Glomerular endothelial cell (primary cell): ENCODE measurements around the gene RAB19. TPM values are rescaled to one million over a fixed set of nuclear protein-coding genes. Genes with fewer than 3 reads are reported as not detected.
"Not testable (repeated sequence)": the region's sequence is repeated elsewhere in the genome, so short reads cannot be mapped to it uniquely, and the experiment has no call there.

ENCODE experiments used
- DNase-seq: peaks from one replicate; pipeline ENCODE4 v3.0.0-alpha.2; 2011; ENCODE audit warnings: low read depth, low spot score; ENCODE audit errors: extremely low read depth
- total RNA-seq: library from RNA; depleted of rRNA; stranded (reverse); fragments of >200 nt; gene quantifications from 2 replicates; pipeline ENCODE4 v1.2.3, GENCODE V29; 2015

RAB19 gene
- total RNA-seq, 1 donor from 2014 or later, result not detected

DNA sequence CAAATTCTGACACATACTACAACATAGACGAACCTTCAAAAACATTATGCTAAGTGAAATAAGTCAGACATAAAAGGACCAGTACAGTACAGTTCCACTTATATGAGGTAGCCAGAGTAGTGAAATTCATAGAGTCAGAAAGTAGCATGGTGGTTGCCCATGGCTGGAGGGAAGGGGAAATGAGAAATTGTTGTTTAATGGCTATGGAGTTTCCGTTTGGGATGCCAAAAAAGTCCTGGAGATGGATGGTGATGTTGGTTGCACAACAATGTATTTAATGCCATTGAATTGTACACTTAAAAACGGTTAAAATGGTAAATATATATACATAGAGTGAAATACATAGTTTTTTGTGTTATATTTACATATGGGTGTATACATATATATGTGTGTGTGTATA lies 3.5 kb upstream of the RAB19 start:
- no peak for DNase-seq

DNA sequence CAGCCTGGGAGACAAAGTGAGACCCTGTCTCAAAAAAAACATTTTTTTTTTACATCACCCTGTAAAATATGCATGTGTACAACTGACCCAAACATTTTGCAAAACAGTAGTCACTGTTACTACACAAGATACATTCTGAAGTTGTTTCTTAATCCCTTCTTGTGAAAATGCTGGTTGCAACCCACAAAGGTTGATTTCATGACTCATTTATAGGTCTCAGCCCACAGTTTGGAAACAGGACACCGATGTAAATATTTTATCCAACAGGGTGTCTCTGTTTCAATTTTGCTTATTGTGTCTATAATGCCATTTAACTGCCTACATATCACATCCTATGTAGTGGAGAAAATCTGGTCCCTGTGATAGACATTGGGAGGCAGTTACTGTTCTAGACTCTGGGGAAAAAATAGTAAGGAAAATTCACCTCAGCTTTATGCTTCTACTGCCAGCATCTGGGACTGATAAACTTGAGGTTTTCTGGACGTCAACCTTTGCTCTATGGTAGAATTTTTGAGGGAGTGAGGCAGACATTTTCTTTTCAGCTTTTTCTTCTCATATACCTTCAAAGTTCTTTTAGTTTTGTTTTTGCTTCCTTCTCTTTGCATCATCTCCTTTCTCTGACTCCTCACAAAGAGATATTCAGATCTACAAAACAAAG lies 1.6 kb upstream of the RAB19 start:
- DNase-seq, result no peak

DNA sequence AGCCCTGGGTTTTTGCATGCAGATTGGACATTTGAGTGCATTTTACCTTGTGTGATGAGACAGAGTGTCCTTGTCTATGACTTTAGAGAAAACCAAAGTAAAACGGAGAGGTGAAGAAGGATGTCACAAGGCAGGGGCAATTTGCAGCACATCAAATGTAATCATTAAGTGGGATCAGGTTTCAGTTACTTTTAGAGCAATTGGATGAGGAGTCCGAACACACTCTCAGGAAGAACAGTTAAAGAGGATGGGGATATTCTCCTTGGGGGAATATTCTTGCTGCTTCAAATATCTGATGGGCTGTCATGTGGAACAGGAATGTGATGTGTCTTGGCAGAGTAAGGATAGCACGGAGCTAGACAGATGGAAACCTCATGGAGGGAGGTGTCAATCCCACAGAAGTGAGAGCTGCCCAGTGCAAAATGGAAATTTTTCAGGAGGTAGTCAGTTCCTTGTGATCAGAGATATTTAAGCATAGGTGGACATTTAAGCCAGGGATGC lies 757 bp downstream of the RAB19 start:
- no peak for DNase-seq

DNA sequence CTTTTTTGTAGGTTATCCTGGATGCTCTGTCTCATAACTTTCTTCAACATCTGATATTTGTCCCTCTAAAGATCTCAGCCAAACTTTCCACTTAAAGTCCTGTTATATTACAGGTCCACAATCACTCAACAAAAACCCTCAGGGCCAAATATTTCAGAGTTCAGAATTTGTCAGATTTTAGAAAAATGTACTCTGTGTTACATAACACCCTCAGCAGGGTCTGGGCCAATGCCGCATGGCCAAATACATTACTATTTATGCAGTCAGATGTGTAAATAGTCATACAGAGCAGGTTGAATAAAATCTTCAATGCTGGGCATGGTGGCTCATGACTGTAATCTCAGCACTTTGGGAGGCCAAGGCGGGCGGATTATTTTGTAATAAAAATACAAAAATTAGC lies 11.5 kb downstream of the RAB19 start:
- no peak for DNase-seq

DNA sequence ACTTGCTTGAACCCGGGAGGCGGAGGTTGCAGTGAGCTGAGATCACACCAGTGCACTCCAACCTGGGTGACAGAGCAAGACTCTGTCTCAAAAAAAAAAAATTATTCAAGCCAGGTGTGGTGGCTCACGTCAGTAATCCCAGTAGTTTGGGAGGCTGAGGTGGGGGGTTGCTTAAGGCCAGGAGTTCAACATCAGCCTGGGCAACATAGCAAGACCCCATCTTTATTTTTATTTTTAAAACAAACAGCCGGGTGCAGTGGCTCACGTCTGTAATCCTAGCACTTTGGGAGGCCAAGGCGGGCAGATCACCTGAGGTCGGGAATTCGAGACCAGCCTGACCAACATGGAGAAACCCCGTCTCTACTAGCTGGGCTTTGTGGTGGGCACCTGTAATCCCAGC lies 12.0 kb downstream of the RAB19 start:
- not testable (repeated sequence) for DNase-seq

DNA sequence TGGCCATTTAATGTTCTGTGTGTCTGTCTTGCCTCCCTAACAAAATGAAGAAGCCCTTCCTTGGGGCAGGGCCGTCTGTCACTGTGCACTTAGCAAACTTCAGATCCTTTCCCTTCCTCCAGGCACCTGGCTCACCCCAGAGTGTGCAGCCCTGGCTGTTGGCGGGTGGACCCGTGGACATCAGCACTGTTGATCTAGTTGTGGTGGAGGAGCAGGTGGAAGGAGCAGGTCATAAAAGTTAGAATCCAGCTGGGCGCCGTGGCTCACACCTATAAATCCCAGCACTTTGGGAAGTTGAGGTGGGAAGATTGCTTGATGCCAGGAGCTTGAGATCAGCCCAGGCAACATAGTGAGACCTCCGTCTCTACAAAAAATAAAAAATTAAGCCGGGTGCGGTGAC lies 12.7 kb downstream of the RAB19 start:
- DNase-seq, result no peak

DNA sequence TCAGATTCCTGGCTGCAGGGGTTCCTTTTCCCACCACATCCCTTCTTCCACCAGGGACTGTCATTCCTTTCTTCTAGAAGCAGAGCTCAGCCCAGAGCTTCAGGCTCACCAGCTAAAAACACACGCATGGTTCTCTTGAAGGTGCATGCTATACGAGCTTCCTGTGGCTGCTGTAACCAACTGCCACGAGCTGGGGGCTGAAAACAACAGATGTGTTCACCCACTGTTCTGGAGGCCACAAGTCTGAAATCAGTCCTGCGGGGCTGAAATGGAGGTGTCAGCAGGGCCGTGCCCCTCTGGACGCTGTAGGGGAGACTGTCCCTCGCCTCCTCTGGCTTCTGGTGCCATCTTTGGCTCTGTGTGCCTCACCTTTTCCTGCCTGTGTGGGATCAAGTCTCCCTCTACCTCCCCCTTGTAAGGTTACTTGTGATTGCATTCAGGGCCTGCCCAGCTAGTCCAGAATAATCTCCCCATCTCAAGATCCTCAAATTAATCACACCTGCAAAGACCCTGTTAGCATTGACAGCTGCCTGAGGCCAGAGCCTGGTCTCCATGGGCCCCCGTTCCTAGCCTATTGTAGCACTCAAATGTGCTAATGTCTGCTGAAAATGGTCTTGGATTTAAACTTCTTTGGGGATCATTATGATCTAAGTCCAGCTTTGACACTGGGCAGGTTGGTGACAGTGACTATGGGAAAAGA lies 13.7 kb downstream of the RAB19 start:
- no peak for DNase-seq

DNA sequence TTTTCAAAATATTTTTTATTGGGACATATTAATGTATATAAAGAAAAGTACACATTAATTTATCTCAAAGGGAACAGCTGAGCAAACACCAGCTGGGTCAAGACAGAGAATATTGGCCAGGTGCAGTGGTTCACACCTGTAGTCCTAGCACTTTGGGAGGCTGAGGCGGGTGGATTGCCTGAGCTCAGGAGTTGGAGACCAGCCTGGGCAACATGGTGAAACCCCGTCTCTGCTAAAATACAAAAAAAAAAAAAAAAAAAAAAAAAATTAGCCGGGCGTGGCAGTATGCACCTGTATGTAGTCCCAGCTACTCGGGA lies 14.3 kb downstream of the RAB19 start:
- not testable (repeated sequence) for DNase-seq

DNA sequence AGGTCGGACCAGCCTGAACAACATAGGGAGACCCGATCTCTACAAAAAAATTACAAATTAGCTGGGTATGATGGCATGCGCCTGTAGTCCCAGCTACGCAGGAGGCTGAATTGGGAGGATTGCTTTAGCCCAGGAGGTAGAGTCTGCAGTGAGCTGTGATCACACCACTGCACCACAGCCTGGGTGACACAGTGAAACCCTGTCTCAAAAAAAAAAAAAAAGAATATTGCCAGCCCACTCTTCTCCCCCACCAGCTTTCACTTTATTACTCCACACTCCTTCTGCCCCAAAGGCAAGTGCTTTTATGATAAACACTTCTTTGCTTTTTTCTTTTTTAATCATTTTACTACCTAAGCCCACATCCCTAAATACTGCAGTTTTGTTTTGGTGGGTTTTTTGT lies 14.8 kb downstream of the RAB19 start:
- no peak for DNase-seq

DNA sequence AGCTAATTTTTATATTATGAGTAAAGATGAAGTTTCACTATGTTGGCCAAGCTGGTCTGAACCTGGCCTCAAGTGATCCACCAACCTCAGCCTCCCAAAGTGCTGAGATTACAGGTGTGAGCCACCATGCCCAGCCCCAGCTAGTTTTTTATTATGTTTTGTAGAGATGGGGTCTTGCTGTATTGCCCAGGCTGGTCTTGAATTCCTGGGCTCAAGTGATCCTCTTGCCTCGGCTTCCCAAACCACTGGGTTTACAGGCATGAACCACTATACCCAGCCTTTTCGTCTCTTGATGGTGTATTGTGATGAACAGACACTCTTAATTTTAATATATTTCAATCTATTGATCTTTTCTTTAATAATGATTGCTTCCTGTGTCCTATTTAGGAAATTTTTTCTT lies 17.7 kb downstream of the RAB19 start:
- DNase-seq, result no peak

DNA sequence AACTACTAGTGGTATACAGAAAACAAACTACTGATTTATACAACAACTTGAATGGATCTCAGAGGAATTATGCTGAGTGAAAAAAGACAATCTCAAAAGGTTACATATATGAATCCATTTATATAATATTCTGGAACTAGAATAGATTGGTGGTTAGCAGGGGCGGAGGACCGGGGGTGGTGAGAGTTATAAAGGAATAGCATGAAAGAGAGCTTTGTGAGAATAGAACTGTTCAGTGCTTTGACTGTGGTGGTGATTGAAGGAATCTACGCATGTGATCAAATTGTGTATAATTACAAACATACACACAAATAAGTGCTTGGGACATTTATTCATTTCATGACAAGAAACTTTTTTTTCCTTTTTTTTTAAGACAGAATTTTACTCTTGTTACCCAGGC lies 19.6 kb downstream of the RAB19 start:
- no peak for DNase-seq

DNA sequence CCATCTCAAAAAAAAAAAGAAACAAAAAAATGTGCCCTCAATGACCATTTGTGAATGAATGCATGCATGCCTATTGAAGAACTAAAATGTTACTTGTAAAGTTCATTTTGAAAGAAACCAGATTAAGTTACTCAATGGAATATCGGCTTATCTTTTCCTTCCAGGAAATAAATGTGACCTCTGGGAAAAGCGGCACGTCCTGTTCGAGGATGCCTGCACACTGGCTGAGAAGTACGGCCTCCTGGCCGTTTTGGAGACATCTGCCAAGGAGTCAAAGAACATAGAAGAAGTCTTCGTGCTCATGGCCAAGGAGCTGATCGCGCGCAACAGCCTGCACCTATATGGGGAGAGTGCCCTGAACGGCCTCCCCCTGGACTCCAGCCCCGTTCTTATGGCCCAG lies 21.9 kb downstream of the RAB19 start:
- no peak for DNase-seq

DNA sequence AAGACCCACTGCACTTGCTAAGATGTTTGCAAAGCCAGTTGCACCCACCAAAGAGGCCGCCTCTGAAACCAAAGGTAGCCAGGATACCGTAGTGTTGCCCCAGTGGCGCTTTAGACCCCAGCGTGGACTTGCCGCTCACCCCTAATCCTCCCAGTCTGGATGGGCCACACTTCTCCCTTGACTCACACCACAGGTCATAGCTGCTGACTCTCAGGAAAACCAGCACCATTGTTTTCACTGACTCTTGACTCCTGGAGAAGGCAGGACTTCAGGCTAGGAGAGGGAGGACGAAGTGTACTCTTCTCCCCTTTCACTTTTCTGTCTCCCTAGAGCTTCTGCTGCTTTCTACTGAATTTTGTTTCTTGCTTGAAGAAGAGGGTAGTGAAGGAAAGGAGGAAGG lies 22.3 kb downstream of the RAB19 start:
- no peak for DNase-seq

DNA sequence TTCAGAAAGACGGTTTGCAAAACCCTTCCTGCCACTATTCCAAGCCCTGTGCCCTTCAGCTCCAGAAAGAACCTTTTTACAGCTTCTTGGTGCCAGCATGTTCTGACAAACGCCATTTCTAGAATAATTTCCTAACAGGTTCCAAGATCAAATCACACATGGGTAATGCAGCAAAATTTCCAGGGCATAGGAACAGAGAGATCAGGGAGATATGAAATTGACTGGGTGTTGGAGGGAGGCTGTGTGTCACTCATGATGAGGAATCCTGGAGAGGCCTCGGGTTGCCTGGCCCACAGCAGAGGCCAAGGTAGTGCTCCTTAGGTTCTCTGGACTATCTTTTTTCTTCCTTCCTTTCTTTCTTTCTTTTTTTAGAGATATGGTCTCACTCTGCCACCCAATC lies 29.5 kb downstream of the RAB19 start:
- DNase-seq, result no peak

DNA sequence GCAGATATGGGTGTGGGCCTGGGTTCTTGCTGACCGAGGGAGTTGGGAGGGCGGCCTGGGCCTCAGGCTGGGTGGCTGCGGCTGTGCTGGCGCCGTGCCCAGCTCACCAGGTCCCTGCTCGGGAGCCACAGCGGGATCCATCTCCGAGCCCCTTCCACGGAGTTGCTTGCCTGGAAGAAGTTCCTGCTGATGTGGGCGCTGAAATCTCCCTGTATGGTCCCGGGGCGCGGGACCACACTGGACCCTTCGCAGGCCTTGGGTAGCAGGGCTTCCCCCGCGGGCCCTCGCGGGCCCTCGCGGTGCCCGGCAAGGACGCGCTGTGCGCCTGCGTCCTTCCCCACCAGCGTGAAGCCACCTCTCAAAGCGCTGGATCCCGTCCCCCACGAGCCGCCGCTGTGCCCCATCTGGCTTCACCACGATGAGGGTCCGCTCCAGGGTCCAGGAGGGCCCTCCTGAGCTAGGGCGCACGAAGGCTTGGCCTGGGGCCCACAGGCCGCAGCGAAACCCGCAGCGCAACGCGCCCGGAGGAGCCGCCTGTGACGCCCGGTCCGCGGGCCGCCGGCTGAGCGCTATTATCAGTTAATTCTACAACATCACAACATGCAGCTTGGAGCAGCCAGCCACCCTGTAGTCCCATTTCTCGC lies 31.5 kb downstream of the RAB19 start:
- DNase-seq, result no peak

DNA sequence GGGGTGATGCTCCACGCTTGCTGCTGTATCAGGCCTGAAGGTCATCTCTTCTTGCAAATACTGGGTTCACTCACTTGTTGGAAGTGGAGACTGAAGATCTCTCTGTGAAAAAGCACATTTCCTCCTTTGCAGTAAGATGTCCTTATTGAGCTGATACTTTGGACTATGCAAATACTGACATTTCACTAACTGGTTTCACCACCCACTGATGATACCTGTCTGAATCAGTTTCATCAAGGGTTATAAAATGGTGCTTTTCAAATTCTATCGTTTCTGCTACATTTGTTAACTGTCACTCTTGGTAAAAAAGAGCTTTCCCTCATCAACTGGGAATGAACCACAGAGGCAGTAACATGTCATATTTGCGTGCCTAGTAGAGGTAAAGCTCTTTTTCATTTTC lies 35.5 kb downstream of the RAB19 start:
- DNase-seq, result no peak

DNA sequence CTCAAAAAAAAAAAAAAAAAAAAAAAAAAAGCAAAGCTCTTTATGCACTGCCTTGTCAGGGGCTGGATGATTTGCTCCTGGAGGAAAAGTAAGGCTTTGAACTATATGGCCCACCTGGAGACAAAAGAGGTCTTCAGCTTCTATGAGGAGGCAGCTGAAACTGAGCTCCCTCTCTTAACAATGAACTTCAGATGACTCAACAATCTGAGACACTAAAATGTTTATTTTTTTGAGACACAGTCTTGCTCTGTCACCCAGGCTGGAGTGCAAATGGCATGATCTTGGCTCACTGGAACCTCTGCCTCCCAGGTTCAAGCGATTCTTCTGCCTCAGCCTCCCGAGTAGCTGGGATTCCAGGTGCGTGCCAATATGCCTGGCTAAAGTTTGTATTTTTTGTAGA lies 36.7 kb downstream of the RAB19 start:
- no peak for DNase-seq

DNA sequence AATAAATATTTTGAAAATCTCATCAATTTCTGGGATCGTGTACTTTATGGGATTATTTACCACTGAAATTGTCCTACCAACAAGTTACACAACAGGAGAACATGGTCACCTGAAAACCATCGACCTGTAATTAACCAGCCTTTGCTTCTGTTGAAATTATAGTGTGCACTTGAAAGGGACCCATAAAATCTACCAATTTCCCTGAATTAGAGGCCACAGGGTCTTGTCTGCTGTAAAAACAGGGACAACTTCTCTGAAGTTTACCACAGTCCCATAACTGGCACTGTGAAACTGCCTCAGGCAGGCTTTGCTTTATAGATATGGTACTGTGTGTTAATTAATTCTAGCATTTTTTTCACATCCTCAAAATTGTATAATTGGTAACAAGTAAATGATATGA lies 37.7 kb downstream of the RAB19 start:
- no peak for DNase-seq

DNA sequence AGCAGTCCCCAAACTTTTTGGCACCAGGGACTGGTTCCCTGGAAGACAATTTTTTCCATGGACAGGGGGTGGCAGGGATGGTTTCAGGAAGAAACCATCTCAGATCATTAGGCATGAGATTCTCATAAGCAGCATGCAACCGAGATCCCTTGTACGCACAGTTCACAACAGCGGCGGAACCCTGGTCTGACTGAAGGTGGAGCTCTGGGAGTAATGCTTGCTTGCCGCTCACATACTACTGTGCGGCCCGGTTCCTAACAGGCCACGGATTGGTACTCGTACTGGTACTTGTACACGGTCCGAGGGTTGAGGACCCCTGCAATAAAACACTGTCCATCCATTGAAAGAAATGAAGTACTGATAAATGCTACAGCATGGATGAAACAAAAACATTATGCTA lies 42.6 kb downstream of the RAB19 start:
- no peak for DNase-seq

DNA sequence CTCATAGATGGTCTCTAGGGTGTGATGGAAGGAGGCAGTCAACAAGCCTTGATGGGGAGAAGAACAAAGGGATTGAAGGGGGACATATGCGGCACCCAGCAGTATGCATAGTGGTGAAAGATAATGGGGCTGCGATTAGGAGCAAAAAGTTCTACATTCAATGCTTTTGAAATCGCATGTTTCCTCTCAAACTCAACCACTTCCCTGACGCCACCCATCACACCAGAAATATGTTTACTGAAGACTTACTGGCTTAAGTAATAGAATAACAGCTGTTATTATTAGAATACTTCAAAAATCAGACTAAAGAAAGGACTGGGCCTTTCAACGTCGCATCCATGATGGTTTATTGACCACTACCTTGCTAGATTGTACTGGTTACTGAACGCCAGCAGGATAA lies 44.0 kb downstream of the RAB19 start:
- DNase-seq, result no peak

DNA sequence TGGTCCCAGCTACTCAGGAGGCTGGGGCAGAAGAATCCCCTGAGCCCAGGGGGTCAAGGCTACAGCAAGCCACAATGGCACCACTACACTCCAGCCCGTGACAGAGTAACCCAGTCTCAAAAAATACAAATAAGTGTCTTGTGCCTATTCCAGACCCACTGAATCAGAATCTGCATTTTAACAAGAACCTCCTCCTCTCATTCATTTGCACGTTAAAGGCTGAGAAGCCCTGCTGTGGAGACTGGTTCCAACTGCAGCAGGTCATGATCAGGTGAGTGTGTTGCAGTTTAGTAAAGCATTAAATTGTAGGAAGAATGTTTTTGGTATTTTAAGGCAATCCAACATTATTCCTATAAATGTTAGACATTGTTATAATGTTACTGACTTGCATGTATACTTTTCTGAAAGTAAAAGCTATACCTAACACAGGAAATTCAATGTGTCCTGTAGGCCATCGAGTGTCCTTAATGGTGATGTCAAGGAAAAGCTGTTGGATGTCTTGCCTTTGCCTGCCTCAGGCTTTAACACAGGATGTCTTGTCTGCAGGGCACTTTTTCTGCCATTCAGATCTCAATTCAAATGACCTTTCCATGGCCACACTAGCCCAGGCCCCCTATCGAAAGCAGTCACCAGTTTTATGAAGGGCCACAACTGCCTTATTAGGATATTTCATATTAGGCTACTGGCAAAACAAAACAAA lies 45.1 kb downstream of the RAB19 start:
- DNase-seq, result no peak

DNA sequence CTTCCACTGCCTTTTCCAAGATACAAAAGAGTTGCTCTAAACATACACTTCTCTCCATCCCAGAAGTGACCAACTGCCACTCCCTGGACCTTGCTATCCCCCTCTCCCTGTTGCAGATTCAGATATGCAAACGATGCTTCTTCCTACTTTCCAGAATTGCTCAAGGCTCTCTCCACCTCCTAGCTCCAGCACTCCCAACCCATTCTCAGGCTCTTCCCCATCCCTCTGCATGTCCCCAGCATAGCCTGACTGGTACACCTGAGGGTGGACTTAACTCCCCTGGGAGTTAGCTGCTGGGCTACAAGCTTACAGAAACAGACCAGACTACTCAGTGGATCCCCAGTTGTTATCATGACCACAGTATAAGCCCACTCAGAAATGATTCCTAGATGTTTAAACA lies 47.9 kb downstream of the RAB19 start:
- no peak for DNase-seq
